22Rv1 (cell line): Measurements from ENCODE around the gene IRF6.

ENCODE experiments used
- H3K27ac ChIP-seq: fragments of 450-650 bp; 2 replicates; pipeline ENCODE4 v1.5.1; 2017
- CTCF ChIP-seq: fragments of 450-650 bp; IDR thresholded peaks from 2 replicates; pipeline ENCODE4 v1.5.1; 2017; ENCODE audit warnings: mild to moderate bottlenecking
- ZFX ChIP-seq: fragments of 450-650 bp; IDR thresholded peaks from 2 replicates; pipeline ENCODE4 v1.6.1; 2017; ENCODE audit warnings: antibody characterized with exemption, borderline replicate concordance

The IRF6 gene

GRCh38 chr1:209813902-209814301, 8.0 kb upstream of the IRF6 start:
- TF ChIP-seq CTCF, result no peak
- TF ChIP-seq ZFX, result no peak
- no peak overlapping the region for H3K27ac ChIP-seq

GRCh38 chr1:209810783-209811182, 4.8 kb upstream of the IRF6 start:
- TF ChIP-seq CTCF, result no peak
- no peak for TF ChIP-seq ZFX

GRCh38 chr1:209809611-209810010, 3.7 kb upstream of the IRF6 start:
- no peak overlapping the region for H3K27ac ChIP-seq
- no peak for TF ChIP-seq ZFX
- no peak for TF ChIP-seq CTCF

More at GRCh38 chr1:209810783-209811182, 4.8 kb upstream of the IRF6 start:
- H3K27ac ChIP-seq, result no peak overlapping the region

- no peak overlapping the region for H3K27ac ChIP-seq
- TF ChIP-seq ZFX (no peak), CTCF (no peak)
These were observed 2.2 kb upstream of the IRF6 start for GRCh38 chr1:209808059-209808581.

- H3K27ac ChIP-seq, result no peak overlapping the region
- TF ChIP-seq CTCF (no peak), ZFX (no peak)
These were observed 1.6 kb upstream of the IRF6 start for GRCh38 chr1:209807509-209807908.

- TF ChIP-seq ZFX (no peak), CTCF (no peak)
- peak overlapping the region; percentile 80 for H3K27ac ChIP-seq
These were observed 581 bp downstream of the IRF6 start for GRCh38 chr1:209805341-209805781.

- H3K27ac ChIP-seq, result no peak overlapping the region
- TF ChIP-seq ZFX, result no peak
- TF ChIP-seq CTCF, result no peak
These were observed 2.4 kb downstream of the IRF6 start for GRCh38 chr1:209803568-209803967.
